GM10847 (cell line): ENCODE measurements around the gene RNF148.

ENCODE experiments used
- POLR2A ChIP-seq: IDR thresholded peaks from 2 replicates; pipeline ENCODE4 v1.6.1; 2011; ENCODE audit not compliant: insufficient read length; ENCODE audit errors: extremely low read depth

RNF148 gene

GRCh38 chr7:122709930-122710646, 7.4 kb upstream of the RNF148 start:
- TF ChIP-seq POLR2A: no peak

- no peak for TF ChIP-seq POLR2A
Measured at GRCh38 chr7:122706836-122707235, 4.1 kb upstream of the RNF148 start.

DNA sequence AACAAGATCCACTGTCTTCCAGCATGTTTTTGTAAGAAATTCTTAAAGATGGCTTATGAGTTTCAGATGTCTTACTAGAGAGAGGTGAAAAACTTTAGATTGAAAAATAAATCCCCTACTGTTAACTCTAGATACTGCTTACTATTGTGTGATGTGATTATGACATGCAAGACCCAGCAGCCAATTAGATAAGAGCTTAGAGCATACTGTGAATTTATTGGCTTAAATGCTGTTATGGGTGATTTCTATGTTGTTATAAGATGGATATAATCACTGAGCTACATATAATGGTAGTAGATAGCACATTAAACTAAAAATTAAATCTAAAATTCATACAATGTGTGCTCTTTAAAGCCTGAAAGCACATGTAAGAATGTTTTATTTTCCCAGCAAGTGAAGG, 3.7 kb downstream of the RNF148 start, which contains the start of gene RNF133:
Gene RNF133 (minus strand): TSS at position 101 of the 400 bp plus-strand sequence. CDS start 199 bp downstream, outside the sequence.
- no peak for TF ChIP-seq POLR2A

GRCh38 chr7:122695816-122696215, 6.9 kb downstream of the RNF148 start:
- TF ChIP-seq POLR2A: no peak

- no peak for TF ChIP-seq POLR2A
Measured at GRCh38 chr7:122694697-122695096, 8.0 kb downstream of the RNF148 start.

- TF ChIP-seq POLR2A: no peak
Measured at GRCh38 chr7:122692769-122693309, 9.9 kb downstream of the RNF148 start.

- no peak for TF ChIP-seq POLR2A
Measured at GRCh38 chr7:122691569-122692235, 11.0 kb downstream of the RNF148 start.

DNA sequence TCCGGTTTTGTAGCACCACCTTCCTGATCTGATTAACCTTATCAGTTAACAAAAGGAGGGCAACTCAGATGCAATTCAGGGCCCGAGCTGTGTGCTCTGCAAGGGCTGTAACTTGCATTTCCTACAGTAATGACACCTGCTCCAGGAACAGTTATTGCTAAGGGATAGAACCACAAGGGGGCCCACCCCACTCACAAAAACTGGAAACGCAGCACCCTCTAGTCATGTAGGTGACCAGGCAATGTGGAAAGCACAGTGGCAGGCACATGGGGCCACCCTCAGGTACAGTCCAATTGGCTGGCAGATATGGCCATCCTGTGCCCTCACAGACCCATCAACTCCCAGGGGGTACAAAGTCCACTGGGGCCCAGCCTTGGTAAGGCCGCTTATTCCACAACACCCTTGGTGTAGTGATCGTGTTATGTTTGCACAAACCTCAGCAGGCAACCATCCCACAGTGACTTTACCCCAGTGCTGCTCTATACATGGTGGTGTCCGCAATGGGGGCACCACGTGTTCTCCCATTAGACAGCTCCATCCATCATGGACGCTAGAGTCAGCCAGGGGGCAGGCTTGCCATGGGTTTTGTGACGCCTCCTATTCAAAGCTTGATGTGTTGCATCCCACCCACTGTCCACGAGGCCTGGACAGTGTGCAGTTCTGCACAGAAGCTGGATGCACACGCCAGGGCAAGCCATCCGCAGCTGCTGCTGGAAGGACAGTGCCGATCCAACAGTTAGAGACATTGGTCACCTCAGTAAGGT, 13.2 kb downstream of the RNF148 start:
- TF ChIP-seq POLR2A: no peak

- no peak for TF ChIP-seq POLR2A
Measured at GRCh38 chr7:122688400-122688998, 14.2 kb downstream of the RNF148 start.

DNA sequence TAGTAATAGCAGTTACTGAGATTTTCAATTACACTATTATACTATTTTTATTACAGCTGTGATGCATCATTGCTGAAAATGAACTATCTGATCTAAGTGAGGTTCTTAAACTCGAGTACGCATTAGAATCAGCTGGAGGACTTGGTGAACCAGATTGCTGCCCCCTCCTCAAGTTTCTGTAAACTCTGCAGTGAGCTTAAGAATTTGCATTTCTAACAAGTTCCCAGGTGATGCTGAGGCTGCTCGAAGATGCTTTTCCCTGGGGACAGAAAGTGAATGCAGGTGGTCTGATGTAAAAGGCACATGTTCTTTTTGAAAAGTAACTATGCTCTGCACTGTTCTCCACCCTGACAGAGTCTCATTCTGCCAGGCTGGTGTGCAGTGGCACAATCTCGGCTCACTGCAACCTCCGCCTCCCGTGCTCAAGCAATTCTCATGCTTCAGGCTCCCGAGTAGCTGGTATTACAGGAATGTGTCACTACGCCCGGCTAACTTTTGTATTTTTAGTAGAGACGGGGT, 16.3 kb downstream of the RNF148 start:
- no peak for TF ChIP-seq POLR2A

- TF ChIP-seq POLR2A: no peak
Measured at GRCh38 chr7:122684504-122684903, 18.2 kb downstream of the RNF148 start.

- TF ChIP-seq POLR2A: no peak
Measured at GRCh38 chr7:122682815-122683550, 19.7 kb downstream of the RNF148 start.

- TF ChIP-seq POLR2A: no peak
Measured at GRCh38 chr7:122679813-122680212, 22.9 kb downstream of the RNF148 start.

DNA sequence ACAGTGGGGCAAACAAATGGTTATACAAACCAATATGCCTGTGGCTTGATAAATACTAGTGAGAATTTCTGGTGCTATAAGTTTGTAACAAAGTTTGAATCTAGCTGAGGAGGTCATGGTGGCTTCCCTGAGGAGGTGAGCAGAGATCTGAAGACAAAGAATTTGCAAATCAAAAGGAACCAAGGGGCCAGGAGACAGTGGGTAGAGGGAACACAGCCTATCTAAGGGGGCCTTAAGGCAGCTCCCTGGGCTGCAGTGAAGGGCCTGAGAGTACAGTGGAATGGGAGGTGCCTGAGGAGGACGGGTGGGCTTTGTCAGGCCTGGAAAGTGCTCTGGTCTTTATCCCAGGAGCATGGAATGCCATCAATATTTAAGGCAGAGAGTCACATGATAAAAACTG, 25.6 kb downstream of the RNF148 start:
- TF ChIP-seq POLR2A: no peak
